ENCODE measurements around the gene C11orf52. TPM values are rescaled to one million over a fixed set of nuclear protein-coding genes. Genes with fewer than 3 reads are reported as not detected.
"Not testable (repeated sequence)": the region's sequence is repeated elsewhere in the genome, so short reads cannot be mapped to it uniquely, and the experiment has no call there.

Gene C11orf52
- polyA plus RNA-seq, 2 of the 4 experiments (the other 2 are of a cell fraction) = 0.08 to 0.13 TPM

GRCh38 chr11:111930472-111930871 is 11.8 kb downstream of the C11orf52 start:
- Histone ChIP-seq H3K4me2 (no peak overlapping the region), H3K4me1 (peaks cover 34% of the 10 kb centered on the region), H3K27ac (no peak overlapping the region), H3K9me3 (no peaks in the 10 kb centered on the region), H3K4me3 (no peak overlapping the region)
- no peak for FAIRE-seq
- no peak for ATAC-seq
- WGBS (ENCODE audit: missing lambda C conversion rate) = 32% methylated on average over 4 of the region's 4 CpGs
- no peak for DNase-seq (ENCODE audit: low read depth in 1 of 2, low spot score in 1 of 2)
- ChIA-PET POLR2A (no interaction called here), CTCF (interaction anchor here (1.7 to 12.2 kb wide), 3 partner anchors 27 to 51 kb away, joined by 6 to 172 read pairs (median 6); no protein-coding TSS in a partner anchor)
- TF ChIP-seq CEBPB (IDR thresholded peaks at IDR 0.05) = no peak
- TF ChIP-seq, protein P1, sequence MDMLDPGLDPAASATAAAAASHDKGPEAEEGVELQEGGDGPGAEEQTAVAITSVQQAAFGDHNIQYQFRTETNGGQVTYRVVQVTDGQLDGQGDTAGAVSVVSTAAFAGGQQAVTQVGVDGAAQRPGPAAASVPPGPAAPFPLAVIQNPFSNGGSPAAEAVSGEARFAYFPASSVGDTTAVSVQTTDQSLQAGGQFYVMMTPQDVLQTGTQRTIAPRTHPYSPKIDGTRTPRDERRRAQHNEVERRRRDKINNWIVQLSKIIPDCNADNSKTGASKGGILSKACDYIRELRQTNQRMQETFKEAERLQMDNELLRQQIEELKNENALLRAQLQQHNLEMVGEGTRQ (IDR thresholded peaks at IDR 0.05) = no peak
- TF ChIP-seq CBX2 (IDR thresholded peaks at IDR 0.05; ENCODE audit: borderline replicate concordance, low read depth) = no peak

DNA sequence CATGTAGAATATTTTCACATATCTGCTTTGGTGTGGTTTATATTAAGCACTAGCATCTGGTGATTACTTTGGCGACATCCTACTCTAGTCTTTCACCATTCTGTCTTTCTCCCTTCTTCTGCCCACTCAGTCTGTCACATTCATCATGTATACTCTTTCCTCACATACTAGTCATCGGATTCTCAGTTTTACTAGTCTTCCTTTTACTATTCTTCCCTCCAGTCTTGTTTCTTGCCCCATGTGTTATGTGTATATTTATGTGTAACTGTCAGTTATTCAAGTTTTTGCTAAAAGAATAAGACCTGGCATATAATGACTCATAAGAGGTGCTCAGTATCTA is 13.9 kb downstream of the C11orf52 start:
- DNase-seq (ENCODE audit: low read depth in 1 of 2, low spot score in 1 of 2) = no peak
- no peak for TF ChIP-seq CHD2 (IDR thresholded peaks at IDR 0.05; ENCODE audit: low read length, partially characterized antibody)
- Histone ChIP-seq H3K27ac (no peak overlapping the region; a peak in 1 of 6 replicates), H3K9me3 (no peaks in the 10 kb centered on the region), H3K4me3 (no peak overlapping the region), H3K4me2 (no peak overlapping the region), H3K4me1 (peaks cover 35% of the 10 kb centered on the region)
- no peak for ATAC-seq
- POLR2A ChIA-PET = no interaction called here
- no peak for FAIRE-seq
- 57% methylated on average over 2 of the region's 2 CpGs for WGBS (ENCODE audit: missing lambda C conversion rate)
- CTCF ChIA-PET = interaction anchor here (0.9 to 12.2 kb wide), 5 partner anchors 11 to 64 kb away, joined by 4 to 172 read pairs (median 6); no protein-coding TSS in a partner anchor

DNA sequence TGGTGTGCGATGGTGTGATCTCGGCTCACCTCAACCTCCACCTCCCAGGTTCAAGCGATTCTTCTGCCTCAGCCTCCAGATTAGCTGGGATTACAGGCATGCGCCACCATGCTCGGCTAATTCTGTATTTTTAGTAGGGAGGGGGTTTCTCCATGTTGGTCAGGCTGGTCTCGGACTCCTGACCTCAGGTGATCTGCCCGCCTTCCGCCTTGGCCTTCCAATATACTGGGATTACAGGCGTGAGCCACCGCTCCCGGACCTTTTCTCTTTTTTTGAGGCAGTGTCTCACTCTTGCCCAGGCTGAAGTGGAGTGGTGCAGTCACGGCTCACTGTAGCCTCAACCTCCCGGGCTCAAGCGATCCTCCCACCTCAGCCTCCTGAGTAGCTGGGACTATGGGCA is 14.5 kb downstream of the C11orf52 start:
- Histone ChIP-seq H3K27ac (peak overlapping the region in 1 of 2 experiments; percentile 40; a peak in 2 of 6 replicates), H3K4me1 (peaks cover 41% of the 10 kb centered on the region)
- H3K4me2 ChIP-seq; ATAC-seq; DNase-seq (ENCODE audit: low read depth in 1 of 2, low spot score in 1 of 2); FAIRE-seq; H3K4me3 ChIP-seq; H3K9me3 ChIP-seq; POLR2A ChIA-PET: not testable (repeated sequence)
- WGBS (ENCODE audit: missing lambda C conversion rate) = 93% methylated on average over 14 of the region's 14 CpGs
- CTCF ChIA-PET = interaction anchor here (1.1 to 12.2 kb wide), 5 partner anchors 11 to 48 kb away, joined by 3 to 172 read pairs (median 6); no protein-coding TSS in a partner anchor

DNA sequence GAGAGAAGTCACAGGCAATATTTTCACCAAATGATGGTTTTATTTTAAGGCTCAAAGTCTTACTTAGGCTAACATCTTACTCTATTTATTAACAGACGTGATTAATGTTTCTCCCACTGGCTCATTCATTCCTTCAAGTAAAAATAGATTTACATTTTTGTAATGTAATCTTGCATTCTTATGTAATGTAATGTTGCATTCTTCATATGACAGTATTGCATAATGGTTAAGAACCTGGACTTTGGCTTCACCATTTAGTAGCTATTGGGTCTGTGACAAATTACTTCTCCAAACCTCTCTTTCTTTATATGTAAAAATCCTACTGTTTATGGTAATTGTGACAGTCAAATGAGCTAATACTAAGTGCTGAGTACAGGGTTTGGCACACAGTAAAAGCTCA is 15.2 kb downstream of the C11orf52 start:
- no peaks in the 10 kb centered on the region for H3K9me3 ChIP-seq
- TF ChIP-seq NR3C1 (IDR thresholded peaks at IDR 0.05) (no peak), RNF2 (IDR thresholded peaks at IDR 0.05; ENCODE audit: borderline replicate concordance, low read depth) (no peak), FOXS1 (CRISPR knock-in tag; IDR thresholded peaks at IDR 0.05) (no peak), CEBPB (IDR thresholded peaks at IDR 0.05) (peak in 1 of 2 experiments; percentile 21; a peak in 1 of 4 replicates)
- H3K4me2 ChIP-seq = peak overlapping the region; percentile 30; the same call in 2 of the 3 replicates
- H3K27ac ChIP-seq = peak overlapping the region in 1 of 2 experiments; percentile 47; a peak in 1 of 6 replicates
- ChIA-PET POLR2A (no interaction called here), CTCF (interaction anchor here (1.0 to 12.2 kb wide), 6 partner anchors 10 to 63 kb away, joined by 3 to 172 read pairs (median 7); no protein-coding TSS in a partner anchor)
- no peak for ATAC-seq
- peaks cover 48% of the 10 kb centered on the region for H3K4me1 ChIP-seq
- no peak for FAIRE-seq
- H3K4me3 ChIP-seq = no peak overlapping the region
- DNase-seq (ENCODE audit: low read depth in 1 of 2, low spot score in 1 of 2) = no peak
- 38% methylated on average over 1 of the region's 1 CpG for WGBS (ENCODE audit: missing lambda C conversion rate)

GRCh38 chr11:111934306-111934705 is 15.6 kb downstream of the C11orf52 start:
- H3K4me3 ChIP-seq = no peak overlapping the region
- no peak for DNase-seq (ENCODE audit: low read depth in 1 of 2, low spot score in 1 of 2)
- no peak for TF ChIP-seq HOXB13 (CRISPR knock-in tag; IDR thresholded peaks at IDR 0.05; ENCODE audit: low read depth)
- no peak for TF ChIP-seq JUN (IDR thresholded peaks at IDR 0.05)
- no peak for TF ChIP-seq RCOR1 (IDR thresholded peaks at IDR 0.05; ENCODE audit: low read depth, low read length)
- TF ChIP-seq POLR2AphosphoS2 (conservative IDR thresholded peaks at IDR 0.05; ENCODE audit: low read length) = no peak
- no peak for TF ChIP-seq CBX8 (IDR thresholded peaks at IDR 0.05)
- no peak for TF ChIP-seq PBX3 (IDR thresholded peaks at IDR 0.05)
- TF ChIP-seq NR3C1 (IDR thresholded peaks at IDR 0.05) = no peak
- TF ChIP-seq NPAS2 (CRISPR knock-in tag; IDR thresholded peaks at IDR 0.05; ENCODE audit: borderline replicate concordance) = no peak
- no peak for TF ChIP-seq KDM5A (IDR thresholded peaks at IDR 0.05)
- no peak for TF ChIP-seq MYC (IDR thresholded peaks at IDR 0.05; ENCODE audit: borderline replicate concordance, low read length)
- TF ChIP-seq PHF8 (IDR thresholded peaks at IDR 0.05; ENCODE audit: borderline replicate concordance, low read depth) = no peak
- no peak for TF ChIP-seq EP300 (IDR thresholded peaks at IDR 0.05)
- TF ChIP-seq GATA3 (IDR thresholded peaks at IDR 0.05; ENCODE audit: borderline replicate concordance) = no peak
- TF ChIP-seq, protein P2, sequence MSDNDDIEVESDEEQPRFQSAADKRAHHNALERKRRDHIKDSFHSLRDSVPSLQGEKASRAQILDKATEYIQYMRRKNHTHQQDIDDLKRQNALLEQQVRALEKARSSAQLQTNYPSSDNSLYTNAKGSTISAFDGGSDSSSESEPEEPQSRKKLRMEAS (IDR thresholded peaks at IDR 0.05) = no peak
- TF ChIP-seq CHD2 (IDR thresholded peaks at IDR 0.05; ENCODE audit: low read length, partially characterized antibody) = no peak
- TF ChIP-seq, protein P3, sequence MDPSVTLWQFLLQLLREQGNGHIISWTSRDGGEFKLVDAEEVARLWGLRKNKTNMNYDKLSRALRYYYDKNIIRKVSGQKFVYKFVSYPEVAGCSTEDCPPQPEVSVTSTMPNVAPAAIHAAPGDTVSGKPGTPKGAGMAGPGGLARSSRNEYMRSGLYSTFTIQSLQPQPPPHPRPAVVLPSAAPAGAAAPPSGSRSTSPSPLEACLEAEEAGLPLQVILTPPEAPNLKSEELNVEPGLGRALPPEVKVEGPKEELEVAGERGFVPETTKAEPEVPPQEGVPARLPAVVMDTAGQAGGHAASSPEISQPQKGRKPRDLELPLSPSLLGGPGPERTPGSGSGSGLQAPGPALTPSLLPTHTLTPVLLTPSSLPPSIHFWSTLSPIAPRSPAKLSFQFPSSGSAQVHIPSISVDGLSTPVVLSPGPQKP (IDR thresholded peaks at IDR 0.05; ENCODE audit: low read depth, low read length) = no peak

More at GRCh38 chr11:111934306-111934705, 15.6 kb downstream of the C11orf52 start:
- Histone ChIP-seq H3K9me3 (no peaks in the 10 kb centered on the region), H3K4me1 (peaks cover 52% of the 10 kb centered on the region), H3K4me2 (peak overlapping the region; percentile 30; the same call in 2 of the 3 replicates), H3K27ac (peak overlapping the region; percentile 25 to 47; a peak in 3 of 6 replicates)
- ChIA-PET CTCF (interaction anchor here (1.0 to 12.2 kb wide), 6 partner anchors 10 to 62 kb away, joined by 3 to 172 read pairs (median 7); no protein-coding TSS in a partner anchor), POLR2A (no interaction called here)
- FAIRE-seq = no peak
- no peak for ATAC-seq
- 100% methylated on average over 1 of the region's 1 CpG for WGBS (ENCODE audit: missing lambda C conversion rate)
